ENCODE measurements around the gene DACT2. TPM values are rescaled to one million over a fixed set of nuclear protein-coding genes. Genes with fewer than 3 reads are reported as not detected.

The DACT2 gene, protein sequence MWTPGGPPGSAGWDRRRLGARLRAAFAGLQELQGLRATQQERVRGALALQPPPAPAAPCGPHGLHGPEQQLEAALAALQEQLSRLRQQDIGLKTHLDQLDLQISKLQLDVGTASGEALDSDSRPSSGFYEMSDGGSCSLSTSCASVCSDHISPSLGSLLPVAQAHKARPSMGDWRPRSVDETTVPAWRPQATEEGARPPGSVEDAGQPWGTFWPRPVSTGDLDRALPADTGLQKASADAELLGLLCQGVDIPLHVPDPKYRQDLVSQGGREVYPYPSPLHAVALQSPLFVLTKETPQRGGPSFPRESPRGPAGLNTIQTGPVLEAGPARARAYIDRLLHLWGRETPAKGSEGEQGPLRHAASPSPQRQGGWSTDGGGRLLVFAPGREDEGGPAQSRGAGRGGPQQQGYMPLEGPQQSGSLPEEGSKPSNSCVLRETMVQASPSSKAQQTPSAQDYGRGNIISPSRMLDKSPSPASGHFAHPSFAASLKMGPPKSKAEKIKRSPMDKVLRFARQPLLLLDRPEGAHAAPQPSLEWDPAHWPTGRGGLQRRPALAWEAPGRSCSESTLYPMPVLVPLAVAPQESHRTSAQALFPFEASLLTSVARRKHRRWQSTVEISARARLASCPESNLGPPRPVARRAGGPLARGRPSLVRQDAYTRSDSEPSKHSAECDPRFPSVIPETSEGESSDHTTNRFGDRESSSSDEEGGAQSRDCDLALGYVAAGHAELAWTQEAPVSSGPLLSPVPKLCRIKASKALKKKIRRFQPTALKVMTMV
- not detected in 2 replicates for total RNA-seq

GRCh38 chr6:168319279-168320111 is at the start of gene DACT2:
DACT2 (minus strand) TSS chr6:168319777; CDS start chr6:168319633, 144 bp downstream.

Other genes starting within 250 kb of the DACT2 start
- not detected in 2 replicates for gene FRMD1, start 240.6 kb downstream of the DACT2 start, total RNA-seq
- gene SMOC2, start 121.4 kb upstream of the DACT2 start, total RNA-seq: not detected in 2 replicates

All from vein endothelial cell (primary cell).